Measurements from ENCODE around the gene ASB13.

The ASB13 gene

DNA sequence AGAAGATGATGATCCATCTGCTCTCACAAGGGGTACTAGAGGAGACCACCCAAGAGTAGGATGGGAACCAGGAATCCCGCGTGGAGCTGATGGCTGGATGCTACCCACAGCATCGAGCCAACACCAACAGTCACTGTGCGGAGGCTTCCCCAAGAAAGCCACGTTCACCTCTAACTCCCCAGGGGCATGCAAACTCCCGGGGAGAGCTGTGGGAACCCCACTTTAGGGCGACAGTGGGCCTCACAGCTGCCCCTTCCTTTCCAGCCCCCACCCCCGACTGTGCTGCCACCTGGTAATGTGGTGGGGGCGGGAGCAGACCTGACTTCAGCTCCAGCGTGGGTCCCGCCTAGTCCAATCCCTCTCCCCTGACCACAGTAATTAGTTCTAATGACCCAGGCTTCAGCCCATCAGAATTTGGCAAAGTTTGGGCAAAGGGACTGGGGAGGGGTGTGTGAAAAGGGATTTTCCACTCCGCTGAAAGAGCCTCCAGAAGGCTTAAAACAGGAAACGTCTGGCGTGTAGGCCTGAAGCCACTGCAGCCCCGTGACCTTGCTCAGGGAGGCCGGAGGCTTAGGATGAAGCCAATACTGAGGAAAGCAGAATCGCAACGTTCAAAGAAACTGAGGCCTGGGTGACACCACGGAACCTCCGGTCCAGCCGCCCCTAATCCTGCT lies 20.3 kb downstream of the ASB13 start:
- no peak for DNase-seq

DNA sequence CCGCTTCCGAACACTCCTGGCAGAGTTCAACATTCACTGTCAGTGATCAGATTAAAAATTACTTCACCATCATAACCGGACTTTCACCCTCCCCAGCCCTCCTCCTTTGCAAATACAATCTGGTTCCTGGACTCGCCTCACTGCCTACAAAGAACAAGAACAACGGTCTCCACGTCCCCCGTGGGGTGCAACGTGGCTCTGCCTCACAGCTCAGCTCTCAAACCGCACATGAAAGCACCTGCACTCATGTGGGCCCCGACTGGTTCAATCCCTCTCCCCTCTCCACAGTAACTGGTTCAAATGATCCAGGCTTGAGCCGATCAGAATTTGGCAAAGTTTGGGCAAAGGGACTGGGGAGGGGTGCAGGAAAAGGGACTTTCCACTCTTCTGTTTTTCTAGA lies 21.0 kb downstream of the ASB13 start:
- DNase-seq: no peak

DNA sequence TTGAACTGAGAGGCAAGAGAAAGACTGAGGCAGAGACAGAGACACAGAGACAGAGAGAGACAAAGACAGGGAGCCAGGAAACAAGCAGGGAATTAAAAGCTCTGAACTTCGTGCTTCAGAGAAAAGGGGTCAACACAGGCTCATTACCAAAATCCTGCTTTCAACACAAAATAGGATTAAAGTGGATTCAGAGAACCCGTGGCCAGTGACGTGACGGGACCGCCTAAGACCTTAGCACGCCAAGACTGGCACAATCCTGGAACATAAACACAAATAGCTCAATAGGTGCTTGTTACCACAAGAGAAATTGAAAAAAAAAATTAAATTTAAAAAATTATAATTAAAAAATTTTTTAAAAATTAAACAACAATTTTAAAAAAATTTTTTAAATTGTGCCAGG lies 21.5 kb downstream of the ASB13 start:
- DNase-seq: no peak

DNA sequence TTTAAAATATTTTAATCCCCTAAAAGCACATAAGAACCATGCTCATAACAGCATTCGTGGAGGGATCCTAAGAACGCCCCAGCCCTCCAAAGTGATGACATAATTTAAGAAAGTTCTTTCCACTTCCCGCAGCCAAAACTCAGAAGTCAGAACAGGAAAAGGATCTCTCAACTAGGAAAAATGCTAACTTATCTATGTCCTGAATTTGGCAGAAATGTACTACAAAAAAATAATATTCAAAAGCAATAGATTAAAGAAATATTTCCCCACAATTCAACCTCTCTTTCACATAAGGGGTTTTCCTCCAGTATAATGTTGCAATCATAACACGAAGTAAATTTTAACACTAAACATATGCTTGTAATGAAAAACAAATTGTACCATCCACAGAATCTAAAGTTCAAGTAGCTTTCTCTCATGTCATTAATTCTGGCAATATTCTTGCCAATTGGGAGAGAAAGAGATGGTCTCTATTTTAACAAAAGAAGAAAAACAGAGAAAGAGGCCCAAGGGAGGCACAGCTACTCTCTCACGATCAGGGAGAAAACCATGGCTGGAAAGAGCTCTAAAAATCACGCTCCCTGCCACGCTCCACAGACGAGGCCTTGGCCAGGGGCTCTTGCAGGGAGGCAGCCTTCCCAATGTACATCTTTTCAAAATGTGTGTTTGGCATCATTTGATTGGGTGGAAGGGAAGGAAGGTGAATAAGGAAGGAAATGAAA lies 22.9 kb downstream of the ASB13 start:
- DNase-seq: no peak

DNA sequence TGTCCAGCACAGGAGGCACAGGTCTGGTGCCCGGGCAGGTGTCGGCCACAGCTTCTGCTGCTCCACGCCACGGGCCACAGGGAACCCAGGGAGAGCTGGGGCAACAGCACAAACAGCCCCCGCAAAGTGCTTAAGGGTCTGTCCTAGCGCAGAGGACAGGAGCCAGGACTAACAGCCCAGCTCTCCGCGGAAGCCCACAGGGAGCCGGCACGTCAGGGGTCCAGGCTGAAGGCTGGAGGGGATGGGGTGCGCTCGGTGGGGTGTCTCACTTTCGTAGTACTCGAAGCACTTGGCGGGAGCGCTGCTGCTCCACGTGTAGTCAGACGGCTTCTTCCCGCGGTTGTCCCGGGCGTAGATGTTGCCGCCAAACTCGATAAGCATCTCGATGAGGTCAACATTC lies 24.9 kb downstream of the ASB13 start:
- no peak for DNase-seq

DNA sequence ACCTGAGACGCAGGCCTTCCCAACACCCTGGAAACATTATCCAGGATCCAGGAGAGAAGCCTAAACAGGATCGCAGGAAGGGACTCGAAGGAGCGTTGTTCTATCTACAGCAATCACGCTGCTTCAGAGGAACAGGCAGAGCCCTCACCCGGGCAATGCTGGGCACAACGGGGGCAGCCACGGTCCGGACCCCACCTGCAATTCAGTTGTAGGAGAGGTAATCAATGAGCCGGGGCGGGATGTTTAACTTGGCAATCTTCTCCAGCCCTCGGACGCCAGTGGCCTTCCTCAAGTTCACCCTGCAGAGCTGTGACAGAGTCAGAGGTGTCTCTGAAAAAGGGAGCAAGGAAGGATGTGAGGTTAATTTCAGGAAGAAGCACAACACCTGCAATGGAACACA lies 25.9 kb downstream of the ASB13 start:
- no peak for DNase-seq

DNA sequence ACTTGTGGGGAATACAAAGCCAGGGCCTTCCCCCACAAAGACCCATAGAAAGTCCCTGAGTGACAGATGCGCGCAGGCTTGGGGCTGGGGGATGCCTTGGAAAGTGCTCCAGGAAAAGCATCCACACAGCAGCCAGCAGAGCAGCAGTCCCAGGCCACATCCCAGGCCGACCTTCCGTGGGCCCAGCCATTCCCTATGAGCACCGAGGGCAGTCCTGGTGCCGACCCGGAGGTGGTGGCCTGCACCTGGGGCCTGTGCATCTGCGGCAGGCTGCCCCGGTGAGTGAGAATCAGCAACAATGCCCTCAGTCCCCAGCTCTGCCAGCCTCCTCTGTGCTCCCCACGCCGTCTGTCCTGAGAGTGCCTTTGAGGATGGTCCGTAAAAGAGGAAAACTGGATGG lies 26.4 kb downstream of the ASB13 start:
- no peak for DNase-seq

DNA sequence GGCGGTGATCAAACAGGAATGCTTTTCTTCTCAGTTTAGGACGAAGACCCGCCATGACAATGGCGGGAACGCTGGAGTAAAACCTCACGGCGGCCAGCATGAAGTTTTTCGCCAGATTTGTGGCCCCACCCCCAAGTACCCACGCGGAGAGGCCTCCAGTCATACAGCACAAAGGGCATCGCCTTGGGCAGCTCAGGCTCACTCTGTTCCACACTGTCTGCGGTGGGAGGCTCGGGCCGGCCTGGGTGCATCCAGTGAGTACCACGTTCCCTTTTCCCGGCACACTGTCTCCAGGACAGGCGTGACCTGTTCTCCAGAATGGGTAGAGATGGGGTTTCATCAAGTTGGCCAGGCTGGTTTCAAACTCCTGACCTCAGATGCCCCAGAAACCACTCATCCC lies 27.3 kb downstream of the ASB13 start:
- DNase-seq: no peak

DNA sequence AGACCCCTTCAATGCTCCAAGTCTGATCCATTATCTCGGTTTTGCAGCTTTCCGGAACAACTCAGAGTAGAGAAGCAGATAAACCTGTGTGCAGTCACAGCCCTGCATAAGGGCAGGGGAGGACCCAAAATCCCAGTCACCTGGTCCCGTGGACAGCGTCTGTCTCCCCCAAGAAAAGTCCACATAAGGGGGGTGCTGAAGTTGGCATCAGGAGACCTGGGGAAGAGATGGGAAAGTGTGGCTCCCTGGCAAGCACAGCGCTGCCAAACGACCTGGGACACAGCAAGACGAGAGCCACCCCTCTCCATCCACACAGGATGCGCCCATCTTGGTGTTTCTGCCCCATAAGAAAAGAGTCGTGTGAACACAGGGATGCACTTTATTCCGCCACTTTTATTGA lies 27.9 kb downstream of the ASB13 start:
- no peak for DNase-seq

DNA sequence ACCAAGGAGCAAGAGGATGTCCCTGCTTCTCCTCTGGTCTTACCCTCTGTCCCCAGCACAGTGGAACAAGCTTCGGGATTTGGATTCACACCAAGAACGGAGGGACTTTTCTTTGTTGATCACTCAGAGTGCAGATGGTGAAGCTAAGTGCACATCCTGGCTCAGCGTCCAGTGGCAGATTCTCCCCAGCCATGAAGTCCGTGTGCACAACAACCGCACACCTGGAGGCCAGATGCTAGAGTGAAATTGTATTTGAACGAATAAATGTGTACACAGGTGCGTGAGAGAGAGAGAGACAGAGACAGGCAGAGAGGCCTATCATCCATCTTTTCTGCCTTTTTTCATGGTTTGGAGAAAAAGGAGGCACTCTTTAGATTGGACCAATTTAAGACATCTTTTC lies 31.5 kb downstream of the ASB13 start:
- DNase-seq: no peak

DNA sequence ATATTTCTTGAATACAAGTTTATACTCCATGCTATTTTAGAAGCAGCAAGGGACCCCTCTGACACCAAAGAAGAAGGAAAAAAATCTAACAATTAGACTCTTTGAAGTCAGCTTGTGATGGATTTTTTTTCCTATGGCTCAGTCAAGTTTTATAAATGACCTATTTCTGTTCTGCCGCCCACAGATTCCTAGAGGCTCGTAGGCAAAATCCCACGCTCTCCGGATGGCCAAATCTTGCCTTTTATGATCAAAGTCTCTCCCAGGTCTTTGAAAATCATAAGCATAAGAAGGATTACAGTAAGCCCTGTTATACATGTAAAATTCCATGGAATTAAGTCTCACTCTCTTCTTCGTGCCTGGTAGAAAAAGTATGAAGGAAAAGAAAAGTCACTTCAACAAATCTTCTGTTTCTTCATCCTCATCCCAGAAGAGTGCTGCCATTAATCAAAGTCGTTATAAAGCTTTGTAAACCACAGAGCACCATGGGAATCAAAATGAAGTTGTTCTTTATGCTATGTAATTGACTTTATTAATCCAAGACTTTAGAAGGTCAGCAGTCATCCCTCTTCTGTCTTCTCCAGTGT lies 33.1 kb downstream of the ASB13 start:
- no peak for DNase-seq

DNA sequence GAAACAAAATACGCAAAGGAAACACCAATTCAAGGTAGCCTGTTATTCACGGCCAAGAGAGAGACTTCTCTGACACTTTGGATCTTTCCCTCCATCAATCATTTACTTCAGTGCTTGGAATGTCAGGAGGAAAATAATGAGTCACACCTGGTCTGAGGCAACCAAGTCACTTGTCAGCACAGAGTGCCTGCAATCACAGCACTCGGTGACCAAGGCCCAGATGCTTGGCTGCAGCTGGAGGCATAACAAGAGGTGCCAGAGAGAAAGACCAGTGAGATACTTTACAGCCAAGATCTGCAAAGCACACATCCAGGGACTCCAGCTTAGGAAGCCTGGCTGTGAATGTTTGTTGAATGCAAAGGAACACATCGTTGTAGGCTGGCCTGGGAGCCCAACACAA lies 33.9 kb downstream of the ASB13 start:
- no peak for DNase-seq

DNA sequence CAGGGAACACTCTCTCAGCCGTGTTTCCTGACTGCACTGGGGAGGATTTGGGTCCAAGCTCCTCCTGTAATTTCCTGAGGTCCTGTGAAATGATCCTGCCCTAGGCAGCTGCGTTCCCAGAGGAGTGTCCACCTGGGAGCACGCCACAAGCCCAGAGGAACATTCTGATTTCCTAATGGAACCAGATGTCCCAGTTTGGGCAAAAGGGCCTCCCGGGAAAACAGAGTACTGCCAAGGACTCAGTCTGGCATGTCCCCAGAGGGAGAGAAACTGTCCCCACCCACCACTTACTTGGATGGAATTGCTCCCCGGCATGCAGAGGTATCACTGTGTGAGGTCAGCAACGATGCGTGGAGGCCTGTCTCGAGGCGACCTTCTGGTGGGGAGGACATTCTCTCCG lies 34.5 kb downstream of the ASB13 start:
- no peak for DNase-seq

DNA sequence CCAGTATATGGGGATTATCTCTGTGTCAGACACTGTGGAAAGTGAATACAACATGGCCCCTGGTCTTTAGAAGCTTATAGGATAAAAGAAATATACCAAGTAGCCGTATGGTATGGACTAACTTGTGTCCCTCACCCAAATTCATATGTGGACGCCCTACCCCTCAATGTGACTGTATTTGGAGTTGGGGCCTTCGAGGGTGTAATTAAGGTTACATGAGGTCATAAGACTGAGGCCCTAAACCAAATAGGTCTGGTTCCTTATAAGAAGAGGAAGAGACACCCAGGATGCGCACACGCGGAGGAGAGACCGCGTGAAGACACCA lies 36.3 kb downstream of the ASB13 start:
- no peak for DNase-seq

DNA sequence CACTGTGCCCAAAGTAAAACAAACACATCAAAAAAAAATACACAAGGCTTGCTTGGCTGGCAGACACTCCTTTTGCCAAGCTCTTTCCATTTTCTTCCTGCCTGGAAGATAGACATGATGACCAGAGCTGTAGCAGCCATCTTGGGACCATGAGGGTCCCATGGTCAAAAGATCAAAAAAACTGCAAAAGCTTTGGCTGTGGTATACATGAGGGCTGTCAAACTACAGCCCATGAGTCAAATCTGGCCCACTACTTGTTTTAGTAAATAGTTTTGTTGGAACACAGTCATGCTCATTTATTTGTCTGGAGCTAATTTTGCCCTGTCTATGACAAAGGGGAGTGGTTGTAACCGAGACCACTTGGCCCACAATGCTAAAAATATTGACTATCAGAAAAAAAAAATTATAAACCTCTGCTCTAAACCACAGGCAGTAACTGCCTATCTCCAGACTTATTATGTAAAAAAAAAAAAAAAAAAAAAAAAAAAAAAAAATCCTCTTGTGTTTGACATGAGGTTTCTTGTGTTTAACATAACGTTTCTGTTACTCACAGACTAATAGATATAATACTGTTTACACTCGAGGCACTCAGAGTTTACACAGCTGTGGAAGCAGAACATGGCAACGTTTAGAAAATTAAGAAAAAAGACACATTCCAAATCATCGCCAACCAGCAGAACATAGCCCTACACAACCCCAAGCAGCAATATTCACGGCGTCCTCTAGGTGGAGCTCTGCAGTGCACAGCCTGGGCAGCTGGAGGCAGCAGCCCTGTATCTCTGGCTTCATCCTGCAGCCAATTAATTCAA lies 36.9 kb downstream of the ASB13 start:
- DNase-seq: peak; percentile 32

DNA sequence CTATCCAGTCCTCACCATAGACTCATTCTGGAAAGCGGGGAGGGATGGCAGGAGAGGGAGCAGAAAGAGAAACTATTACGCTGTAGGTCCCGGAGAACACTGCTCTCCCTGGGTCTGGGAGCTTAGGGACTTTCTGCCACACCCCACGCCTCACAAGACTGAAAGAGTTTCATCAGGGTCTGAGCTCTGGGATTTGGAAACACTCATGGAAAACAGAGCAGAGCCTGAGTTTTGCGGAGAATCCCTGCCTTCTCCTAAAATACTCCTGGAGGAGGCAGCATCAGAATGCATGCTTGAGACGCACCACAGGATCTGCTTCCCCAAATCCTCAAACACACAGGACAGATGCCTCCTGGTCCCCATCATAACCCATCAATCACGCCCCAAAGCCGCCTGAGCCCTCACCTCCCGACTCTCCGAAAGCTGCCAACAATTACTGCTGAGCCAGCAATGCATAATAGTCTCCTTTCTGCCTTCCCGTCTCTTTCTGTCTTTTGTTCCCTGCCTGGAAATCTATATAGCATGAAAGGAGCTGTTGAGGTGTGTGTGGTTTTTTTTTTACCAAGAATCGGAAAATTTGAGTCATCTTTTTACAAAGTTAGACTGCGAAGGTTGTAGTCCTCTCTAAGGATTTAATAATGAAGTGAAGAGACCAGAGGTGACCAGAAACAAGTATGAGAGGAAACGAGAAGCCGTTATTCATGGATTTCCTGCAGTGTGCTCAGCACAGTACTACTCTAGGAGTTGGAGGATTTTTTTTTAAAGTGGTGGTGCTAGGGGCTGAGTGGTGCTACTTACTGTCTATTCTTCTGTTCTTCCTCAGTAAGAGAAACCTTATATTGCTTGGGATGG lies 37.7 kb downstream of the ASB13 start:
- DNase-seq: no peak

DNA sequence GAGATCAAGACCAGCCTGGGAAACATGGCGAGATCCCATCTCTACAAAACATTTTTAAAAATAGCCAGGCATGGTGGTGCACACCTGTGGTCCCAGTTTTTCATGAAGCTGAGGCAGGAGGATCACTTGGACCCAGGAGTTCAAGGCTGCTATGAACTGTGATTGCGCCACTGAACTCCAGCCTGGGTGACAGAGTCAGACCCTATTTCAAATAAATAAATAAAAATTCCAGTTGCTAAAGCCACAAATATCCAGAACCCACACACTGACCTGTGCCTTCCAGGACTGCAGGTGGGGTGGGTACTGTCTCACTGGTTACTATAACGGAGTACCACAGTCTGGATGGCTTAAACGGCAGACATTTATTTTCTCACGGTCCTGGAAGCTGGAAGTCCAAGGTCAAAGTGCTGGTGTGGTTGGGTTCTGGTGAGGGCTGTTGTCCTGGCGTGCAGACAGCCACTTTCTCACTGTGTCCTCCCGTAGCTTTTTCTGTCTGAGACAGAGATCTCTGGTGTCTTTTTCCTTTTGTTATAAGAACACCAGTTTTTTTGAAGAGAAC lies 38.8 kb downstream of the ASB13 start:
- DNase-seq: no peak

DNA sequence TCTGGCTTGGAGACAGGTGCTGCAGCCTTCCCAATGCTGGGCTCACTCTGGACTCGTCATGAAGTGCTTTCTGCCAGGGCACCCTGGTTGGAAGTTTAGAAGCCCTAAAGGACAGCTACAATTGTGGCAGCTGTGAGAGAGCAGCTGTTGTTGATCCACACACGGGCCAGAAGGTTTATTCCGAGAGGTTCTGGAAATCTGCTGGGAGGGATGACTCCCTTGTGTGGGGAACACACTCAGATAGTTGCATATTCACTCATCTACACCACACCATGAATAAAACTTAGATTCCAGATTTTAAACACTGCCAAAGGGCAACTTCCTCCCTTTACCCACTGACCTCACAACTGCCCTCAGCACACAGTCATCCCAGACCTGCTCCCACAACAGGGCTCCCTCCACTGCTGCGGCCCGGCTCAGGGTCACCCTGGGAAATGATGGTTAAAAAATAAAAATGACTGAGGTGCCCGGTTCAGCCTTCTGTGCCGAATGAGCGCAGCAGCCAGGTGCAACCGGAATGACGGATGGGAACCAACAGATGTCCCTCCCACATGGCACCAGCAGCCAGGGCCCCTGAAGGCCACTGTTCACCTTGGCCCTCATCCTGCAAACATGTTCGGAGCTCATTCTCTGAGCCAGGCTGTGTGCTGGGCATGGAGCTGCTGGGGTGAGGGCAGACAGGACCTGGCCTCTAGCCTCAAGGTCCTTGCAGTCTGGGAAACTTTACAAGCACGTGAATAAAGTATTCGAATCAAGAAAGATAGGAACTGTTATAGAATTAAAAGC lies 40.2 kb downstream of the ASB13 start:
- no peak for DNase-seq

DNA sequence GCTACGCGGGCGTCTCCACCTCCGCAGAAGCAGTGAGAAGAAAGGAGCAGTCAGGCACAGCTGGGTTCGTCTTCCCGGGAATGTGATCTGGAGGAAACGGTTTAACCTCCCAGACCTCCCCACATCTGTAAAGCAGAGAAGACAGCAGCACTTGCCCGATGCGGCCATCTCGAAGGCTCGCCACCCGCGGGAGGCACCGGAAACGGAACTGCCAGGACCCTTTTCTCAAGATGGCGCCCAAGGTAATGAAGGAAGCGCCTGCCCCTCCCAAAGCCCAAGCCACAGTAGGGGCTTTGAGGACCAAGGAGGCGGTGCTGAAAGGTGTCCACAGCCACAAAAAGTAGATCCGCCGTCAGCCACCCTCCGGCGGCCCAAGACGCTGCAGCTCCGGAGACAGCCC lies 41.7 kb downstream of the ASB13 start:
- DNase-seq: no peak

DNA sequence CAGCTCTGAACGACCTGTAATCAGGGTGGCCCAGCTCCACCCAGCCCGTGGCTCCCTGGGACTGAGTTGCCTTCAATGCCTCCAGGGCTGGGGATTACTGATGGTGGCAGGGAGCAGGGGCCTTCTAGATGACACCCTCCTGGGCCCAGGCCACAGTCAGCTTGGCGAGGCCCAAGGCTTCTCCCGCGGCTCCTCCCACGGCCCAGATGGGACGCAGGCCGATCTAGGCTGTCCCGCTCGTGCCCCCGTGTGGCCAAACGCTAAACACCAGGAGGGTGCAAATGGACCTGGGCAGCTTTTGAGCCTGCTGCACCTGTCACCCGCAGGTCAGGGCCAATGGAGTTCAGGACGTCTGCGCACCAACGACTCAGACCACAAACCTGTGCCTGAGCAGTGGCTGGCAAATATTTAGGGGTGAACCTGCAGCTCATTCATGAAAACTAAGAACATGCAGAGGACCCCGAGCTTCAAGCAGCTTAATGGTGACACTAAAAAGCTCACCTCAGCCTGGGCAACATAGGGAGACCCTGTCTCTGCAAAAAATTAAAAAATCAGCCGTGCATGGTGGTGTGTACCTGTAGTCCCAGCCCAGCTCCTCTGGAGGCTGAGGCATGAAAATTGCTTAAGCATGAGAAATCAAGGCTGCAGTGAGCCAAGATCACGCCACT lies 43.2 kb downstream of the ASB13 start:
- peak; percentile 70 for DNase-seq

Data from NK-92 treated with Interleukin-12 subunit alpha and Interleukin-12 subunit beta, amount 100 ng/mL, for 24 hours (cell line).